Measurements from ENCODE around the gene SMAD2. TPM values are rescaled to one million over a fixed set of nuclear protein-coding genes. Genes with fewer than 3 reads are reported as not detected.

The SMAD2 gene
- polyA plus RNA-seq, 1 experiment = 95.8 TPM

DNA sequence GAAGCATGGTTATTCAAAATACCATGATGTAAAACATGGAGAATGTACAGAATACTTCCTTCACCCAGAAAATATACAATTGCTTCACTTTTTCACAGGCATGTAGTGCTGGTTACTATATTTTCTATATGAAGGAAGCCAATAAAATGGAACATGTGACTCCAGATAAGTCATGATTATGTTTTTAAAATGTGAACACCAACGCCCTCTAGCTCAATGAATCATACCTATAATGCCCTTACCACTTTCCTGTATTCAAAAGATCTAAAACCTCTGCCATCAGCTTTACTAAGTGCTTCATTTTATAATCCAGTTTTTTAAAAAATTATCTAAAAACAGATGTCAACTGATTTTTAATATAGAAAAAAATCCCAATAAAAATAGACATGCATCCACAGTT lies 59.9 kb downstream of the SMAD2 start:
- TF ChIP-seq, protein P1, sequence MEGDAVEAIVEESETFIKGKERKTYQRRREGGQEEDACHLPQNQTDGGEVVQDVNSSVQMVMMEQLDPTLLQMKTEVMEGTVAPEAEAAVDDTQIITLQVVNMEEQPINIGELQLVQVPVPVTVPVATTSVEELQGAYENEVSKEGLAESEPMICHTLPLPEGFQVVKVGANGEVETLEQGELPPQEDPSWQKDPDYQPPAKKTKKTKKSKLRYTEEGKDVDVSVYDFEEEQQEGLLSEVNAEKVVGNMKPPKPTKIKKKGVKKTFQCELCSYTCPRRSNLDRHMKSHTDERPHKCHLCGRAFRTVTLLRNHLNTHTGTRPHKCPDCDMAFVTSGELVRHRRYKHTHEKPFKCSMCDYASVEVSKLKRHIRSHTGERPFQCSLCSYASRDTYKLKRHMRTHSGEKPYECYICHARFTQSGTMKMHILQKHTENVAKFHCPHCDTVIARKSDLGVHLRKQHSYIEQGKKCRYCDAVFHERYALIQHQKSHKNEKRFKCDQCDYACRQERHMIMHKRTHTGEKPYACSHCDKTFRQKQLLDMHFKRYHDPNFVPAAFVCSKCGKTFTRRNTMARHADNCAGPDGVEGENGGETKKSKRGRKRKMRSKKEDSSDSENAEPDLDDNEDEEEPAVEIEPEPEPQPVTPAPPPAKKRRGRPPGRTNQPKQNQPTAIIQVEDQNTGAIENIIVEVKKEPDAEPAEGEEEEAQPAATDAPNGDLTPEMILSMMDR (IDR thresholded peaks at IDR 0.05; ENCODE audit: low read depth, low read length) = no peak
- Histone ChIP-seq H3K27me3 (ENCODE audit: control insufficient read depth, insufficient read depth, low read length) (no peaks in the 10 kb centered on the region), H3K27ac (ENCODE audit: low read depth, low read length) (no peak overlapping the region), H3K9me3 (ENCODE audit: control insufficient read depth, insufficient read depth, low read length) (no peaks in the 10 kb centered on the region), H3K4me3 (ENCODE audit: low read depth, low read length) (no peak overlapping the region)
- DNase-seq (ENCODE audit: low read depth, low spot score) = no peak
- ChIA-PET POLR2A (no interaction called here), CTCF (no interaction called here)

DNA sequence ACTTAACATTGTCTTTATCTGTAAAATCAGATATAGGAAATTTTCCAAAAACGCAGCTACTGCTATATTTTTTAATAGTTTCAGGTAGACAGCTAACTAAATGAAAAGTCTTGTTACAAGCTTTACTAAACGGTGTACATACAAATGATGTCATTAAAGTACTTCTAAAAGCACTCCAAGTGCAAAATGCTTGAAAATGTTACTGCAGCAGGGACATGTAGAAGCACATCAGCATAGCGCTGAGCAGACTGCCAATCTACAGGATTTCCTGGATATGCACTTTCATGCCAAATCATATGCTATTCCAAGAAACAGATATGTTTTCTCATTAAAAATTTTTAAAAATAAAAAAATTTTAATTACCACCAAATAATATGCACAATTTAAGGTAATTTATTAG lies 61.7 kb downstream of the SMAD2 start:
- DNase-seq (ENCODE audit: low read depth, low spot score) = no peak
- no peaks in the 10 kb centered on the region for H3K9me3 ChIP-seq (ENCODE audit: control insufficient read depth, insufficient read depth, low read length)
- ChIA-PET CTCF (interaction anchor here (0.6 kb wide), 1 partner anchor 1547 kb away, joined by 3 read pairs; no protein-coding TSS in a partner anchor), POLR2A (no interaction called here)
- no peaks in the 10 kb centered on the region for H3K27me3 ChIP-seq (ENCODE audit: control insufficient read depth, insufficient read depth, low read length)
- no peak overlapping the region for H3K27ac ChIP-seq (ENCODE audit: low read depth, low read length)
- no peak overlapping the region for H3K4me3 ChIP-seq (ENCODE audit: low read depth, low read length)
- TF ChIP-seq, protein P1 (IDR thresholded peaks at IDR 0.05; ENCODE audit: low read depth, low read length) = no peak

DNA sequence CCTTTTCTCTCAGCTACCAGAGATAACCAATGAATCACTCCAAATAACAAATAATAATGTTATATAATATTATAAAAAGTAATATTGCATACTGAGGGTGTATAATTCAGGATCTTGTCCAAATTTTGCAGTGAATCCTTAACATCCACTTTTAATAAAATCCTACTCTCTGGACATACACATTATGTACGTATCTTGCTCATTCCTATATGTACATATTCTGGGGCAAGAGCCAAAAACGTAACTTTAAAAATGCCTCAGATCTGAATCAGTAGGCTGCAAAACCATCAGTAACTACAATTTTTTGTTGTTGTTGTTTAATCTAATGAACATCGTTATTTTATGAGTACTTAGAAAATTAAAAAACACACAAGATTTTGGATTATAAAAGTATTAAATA lies 65.3 kb downstream of the SMAD2 start:
- no peak overlapping the region for H3K4me3 ChIP-seq (ENCODE audit: low read depth, low read length)
- no peaks in the 10 kb centered on the region for H3K27me3 ChIP-seq (ENCODE audit: control insufficient read depth, insufficient read depth, low read length)
- no peak for DNase-seq (ENCODE audit: low read depth, low spot score)
- TF ChIP-seq, protein P1 (IDR thresholded peaks at IDR 0.05; ENCODE audit: low read depth, low read length) = no peak
- no peaks in the 10 kb centered on the region for H3K9me3 ChIP-seq (ENCODE audit: control insufficient read depth, insufficient read depth, low read length)
- POLR2A ChIA-PET = no interaction called here
- no peak overlapping the region for H3K27ac ChIP-seq (ENCODE audit: low read depth, low read length)
- CTCF ChIA-PET = no interaction called here

DNA sequence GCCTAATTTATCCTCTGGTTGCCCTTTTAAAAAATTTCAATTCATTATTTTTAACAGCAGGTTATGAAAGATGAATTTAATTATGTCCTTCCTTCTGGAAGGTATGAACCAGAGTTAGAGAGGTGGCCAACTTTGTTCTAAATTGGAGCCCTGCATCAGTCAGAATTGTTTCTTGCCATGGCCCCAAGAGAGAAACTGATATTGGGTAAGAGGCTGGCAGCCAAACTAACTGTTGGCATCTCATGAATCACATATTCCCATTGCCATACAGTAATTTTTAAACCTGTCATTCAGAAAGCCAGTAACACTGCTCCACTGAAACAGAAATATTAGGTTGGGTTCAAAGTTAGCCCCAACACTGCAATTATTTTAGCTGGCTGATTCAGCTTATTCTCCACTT lies 67.4 kb downstream of the SMAD2 start:
- TF ChIP-seq, protein P1 (IDR thresholded peaks at IDR 0.05; ENCODE audit: low read depth, low read length) = no peak
- ChIA-PET CTCF (no interaction called here), POLR2A (no interaction called here)
- Histone ChIP-seq H3K27ac (ENCODE audit: low read depth, low read length) (no peak overlapping the region), H3K9me3 (ENCODE audit: control insufficient read depth, insufficient read depth, low read length) (peaks cover 3% of the 10 kb centered on the region), H3K4me3 (ENCODE audit: low read depth, low read length) (no peak overlapping the region), H3K27me3 (ENCODE audit: control insufficient read depth, insufficient read depth, low read length) (no peaks in the 10 kb centered on the region)
- DNase-seq (ENCODE audit: low read depth, low spot score) = no peak

DNA sequence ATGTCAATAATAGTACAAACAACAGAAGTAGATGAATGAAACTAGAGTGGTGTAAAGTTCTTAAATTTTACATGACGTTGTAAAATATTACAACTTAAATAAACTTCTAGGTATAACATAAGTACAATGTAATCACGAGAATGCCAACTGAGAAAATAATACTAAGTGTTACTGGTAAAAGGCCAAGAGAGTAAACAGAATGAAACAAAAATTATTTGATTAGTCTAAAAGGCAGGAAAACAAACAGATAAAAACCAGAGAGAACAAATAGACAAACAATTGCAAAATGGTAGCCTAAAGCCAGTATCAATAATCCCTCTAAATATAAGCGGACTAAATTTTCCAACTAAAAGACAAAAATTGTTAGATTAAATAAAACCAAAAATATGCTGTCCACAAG lies 71.9 kb downstream of the SMAD2 start:
- Histone ChIP-seq H3K27me3 (ENCODE audit: control insufficient read depth, insufficient read depth, low read length) (no peaks in the 10 kb centered on the region), H3K9me3 (ENCODE audit: control insufficient read depth, insufficient read depth, low read length) (peaks cover 6% of the 10 kb centered on the region), H3K4me3 (ENCODE audit: low read depth, low read length) (no peak overlapping the region), H3K27ac (ENCODE audit: low read depth, low read length) (no peak overlapping the region)
- ChIA-PET POLR2A (no interaction called here), CTCF (interaction anchor here (1.1 kb wide), 1 partner anchor 110 kb away, joined by 4 read pairs; no protein-coding TSS in a partner anchor)
- TF ChIP-seq, protein P1 (IDR thresholded peaks at IDR 0.05; ENCODE audit: low read depth, low read length) = no peak
- DNase-seq (ENCODE audit: low read depth, low spot score) = no peak
